ENCODE data around the gene PITPNC1.
"Not testable (repeated sequence)": the region's sequence is repeated elsewhere in the genome, so short reads cannot be mapped to it uniquely, and the experiment has no call there.

Gene PITPNC1

DNA sequence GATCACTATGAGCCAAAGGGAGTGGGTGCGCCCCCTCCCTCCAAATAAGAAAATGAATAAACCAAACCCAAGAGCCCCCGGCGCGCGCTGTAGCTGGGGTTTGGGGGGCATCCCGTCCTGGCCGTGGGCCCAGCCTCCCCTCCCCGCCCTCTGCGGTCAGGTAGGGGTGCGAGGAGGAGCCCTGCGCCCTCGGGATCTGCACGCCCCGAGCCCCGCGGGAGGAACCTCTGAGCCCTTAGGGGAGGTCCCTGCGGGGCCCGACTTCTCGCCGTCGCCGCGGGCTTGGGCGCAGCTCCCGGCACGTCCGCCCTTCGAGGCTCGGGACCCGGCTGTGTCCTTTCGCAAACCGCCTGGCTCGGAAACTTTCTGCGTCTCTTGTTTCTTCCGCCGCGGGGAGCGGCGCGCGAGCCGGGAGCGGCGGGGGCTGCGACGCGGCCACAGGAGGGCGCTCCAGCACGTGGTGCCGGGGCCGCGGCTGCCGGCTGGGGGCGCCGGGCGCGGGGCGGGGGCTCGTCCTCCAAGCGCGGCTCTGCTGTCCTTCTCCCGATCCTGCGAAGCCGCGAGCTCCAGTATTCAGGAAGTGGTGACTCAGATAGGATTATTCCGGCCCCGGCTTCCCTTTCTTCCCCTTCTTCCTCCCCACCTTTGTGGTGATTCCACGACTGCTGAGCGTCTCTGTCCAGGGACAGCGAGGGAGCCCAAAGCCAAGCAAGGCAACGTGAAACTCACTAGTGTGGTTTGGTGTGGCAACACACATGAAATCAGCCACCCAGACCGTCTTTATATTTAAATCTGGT is 1.6 kb downstream of the PITPNC1 start:
- peak overlapping the region; percentile 86 for H3K4me3 ChIP-seq (ENCODE audit: low read length)
- DNase-seq (ENCODE audit: low read depth), result peak; percentile 75

DNA sequence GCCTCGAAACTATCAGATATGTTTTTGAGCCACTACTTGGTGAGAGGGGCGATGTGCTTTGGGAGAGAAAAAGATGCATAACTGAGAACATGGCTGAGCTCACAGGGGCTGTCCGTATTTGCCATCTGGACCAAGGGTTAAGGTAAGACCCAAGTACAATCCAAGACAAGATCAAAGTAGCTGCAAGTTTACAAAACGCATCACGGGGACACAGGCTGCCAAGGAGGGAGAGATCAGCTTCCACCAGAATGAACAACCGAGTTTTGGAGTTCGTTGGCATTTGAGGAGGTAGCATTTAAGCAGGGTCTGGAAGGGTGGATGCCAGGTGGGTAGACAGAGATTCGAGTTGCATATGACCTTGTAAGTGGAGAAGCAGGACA is 2.2 kb downstream of the PITPNC1 start:
- peak overlapping the region; percentile 47 for H3K4me3 ChIP-seq (ENCODE audit: low read length)
- no peak for DNase-seq (ENCODE audit: low read depth)
- TF ChIP-seq, protein P1, sequence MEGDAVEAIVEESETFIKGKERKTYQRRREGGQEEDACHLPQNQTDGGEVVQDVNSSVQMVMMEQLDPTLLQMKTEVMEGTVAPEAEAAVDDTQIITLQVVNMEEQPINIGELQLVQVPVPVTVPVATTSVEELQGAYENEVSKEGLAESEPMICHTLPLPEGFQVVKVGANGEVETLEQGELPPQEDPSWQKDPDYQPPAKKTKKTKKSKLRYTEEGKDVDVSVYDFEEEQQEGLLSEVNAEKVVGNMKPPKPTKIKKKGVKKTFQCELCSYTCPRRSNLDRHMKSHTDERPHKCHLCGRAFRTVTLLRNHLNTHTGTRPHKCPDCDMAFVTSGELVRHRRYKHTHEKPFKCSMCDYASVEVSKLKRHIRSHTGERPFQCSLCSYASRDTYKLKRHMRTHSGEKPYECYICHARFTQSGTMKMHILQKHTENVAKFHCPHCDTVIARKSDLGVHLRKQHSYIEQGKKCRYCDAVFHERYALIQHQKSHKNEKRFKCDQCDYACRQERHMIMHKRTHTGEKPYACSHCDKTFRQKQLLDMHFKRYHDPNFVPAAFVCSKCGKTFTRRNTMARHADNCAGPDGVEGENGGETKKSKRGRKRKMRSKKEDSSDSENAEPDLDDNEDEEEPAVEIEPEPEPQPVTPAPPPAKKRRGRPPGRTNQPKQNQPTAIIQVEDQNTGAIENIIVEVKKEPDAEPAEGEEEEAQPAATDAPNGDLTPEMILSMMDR (IDR thresholded peaks at IDR 0.05; ENCODE audit: insufficient read depth, low read depth, low read length, missing control alignments), result no peak

More for the DNA sequence above, 1.6 kb downstream of the PITPNC1 start:
- TF ChIP-seq, protein P1 (IDR thresholded peaks at IDR 0.05; ENCODE audit: insufficient read depth, low read depth, low read length, missing control alignments), result no peak

DNA sequence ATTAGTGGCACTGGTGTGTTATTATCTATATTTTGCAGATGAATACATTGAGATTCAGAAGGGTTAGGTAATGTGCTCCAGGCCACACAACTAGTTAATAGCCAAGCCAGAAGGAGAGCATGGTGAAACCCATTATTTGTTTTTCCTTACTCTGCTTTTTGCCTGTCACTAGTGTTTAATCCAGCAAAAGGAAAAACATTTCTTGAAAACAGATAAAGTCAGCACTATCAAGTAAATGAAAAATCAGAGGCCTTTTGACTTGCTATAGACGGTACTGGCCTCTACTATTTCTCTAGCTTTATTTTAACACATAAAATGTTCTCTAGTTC is 4.8 kb downstream of the PITPNC1 start:
- DNase-seq (ENCODE audit: low read depth), result no peak
- H3K4me3 ChIP-seq (ENCODE audit: low read length), result no peak overlapping the region

DNA sequence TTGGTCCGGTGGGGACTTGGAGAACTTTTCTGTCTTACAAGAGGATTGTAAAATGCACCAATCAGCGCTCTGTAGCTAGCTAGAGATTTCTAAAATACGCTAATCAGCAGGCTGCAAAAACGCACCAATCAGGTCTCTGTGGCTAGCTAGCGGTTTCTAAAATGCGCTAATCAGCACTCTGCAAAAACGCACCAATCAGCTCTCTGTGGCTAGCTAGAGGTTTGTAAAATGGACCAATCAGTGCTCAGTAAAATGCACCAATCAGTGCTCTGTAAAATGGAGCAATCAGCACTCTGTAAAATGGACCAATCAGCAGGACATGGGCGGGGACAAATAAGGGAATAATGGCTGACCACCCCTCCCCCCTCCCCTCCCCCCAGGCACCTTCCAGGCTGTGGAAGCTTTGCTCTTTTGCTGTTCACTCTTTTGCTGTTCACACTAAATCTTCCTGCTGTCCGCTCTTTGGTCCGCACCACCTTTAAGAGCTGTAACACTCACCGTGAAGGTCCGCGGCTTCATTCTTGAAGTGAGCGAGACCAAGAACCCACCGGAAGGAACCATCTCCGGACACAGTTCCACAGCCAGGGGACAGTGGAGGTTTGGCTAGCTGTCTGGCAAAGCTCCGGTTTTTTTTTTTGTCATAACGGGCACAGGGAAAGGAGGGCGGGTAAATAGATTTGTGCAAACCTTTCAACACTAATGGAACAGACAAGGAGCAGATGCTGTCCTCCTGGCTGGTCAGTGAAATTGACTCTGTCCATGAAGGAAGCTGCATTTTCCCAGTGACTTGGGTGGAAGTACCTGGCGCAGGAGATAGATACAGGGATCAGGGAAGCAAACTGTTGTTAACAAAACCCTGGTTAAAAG is 8.3 kb downstream of the PITPNC1 start:
- DNase-seq (ENCODE audit: low read depth), result no peak
- H3K4me3 ChIP-seq (ENCODE audit: low read length), result no peak overlapping the region
- TF ChIP-seq, protein P1 (IDR thresholded peaks at IDR 0.05; ENCODE audit: insufficient read depth, low read depth, low read length, missing control alignments), result no peak

More for the DNA sequence above, 4.8 kb downstream of the PITPNC1 start:
- TF ChIP-seq, protein P1 (IDR thresholded peaks at IDR 0.05; ENCODE audit: insufficient read depth, low read depth, low read length, missing control alignments), result no peak

DNA sequence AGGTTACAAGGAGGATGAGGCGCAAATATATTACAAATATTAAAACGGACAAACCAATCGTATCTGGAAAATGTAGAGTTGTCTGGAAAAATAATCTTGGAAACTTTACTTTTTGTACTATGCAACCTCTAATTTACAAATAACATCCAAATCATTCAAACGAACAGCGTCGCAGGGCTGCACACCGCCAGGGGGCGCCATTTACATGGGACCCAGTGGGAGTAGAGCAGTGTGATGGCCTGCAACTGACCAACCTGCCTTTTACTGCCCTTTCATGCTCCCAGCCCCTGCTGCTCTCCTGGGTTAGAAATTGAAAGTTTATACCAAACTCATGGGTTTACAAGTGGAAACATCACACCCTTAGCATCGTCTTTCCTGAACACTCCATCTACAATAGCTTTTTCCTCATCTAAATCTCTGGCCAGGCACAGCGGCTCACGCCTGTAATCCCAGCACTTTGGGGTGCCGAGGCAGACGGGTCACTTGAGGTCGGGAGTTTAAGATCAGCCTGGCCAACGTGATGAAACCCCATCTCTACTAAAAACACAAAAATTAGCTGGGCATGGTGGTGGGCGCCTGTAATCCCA is 10.0 kb downstream of the PITPNC1 start:
- no peak overlapping the region for H3K4me3 ChIP-seq (ENCODE audit: low read length)
- TF ChIP-seq, protein P1 (IDR thresholded peaks at IDR 0.05; ENCODE audit: insufficient read depth, low read depth, low read length, missing control alignments), result peak; percentile 80
- DNase-seq (ENCODE audit: low read depth), result peak; percentile 60

DNA sequence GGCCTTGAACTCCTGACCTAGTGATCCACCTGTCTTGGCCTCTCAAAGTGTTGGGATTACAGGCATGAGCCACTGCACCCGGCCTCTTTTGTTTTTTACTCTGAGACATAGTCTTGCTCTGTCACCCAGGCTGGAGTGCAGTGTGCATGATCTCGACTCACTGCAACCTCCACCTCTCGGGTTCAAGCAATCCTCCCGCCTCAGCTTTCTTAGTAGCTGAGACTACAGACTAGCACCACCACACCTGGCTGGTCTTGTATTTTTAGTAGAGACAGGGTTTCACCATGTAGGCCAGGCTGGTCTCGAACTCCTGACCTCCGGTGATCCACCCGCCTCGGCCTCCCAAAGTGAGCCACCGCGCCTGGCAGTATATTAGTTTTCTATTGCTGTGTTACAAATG is 11.5 kb downstream of the PITPNC1 start:
- not testable (repeated sequence) for DNase-seq (ENCODE audit: low read depth); H3K4me3 ChIP-seq (ENCODE audit: low read length)

DNA sequence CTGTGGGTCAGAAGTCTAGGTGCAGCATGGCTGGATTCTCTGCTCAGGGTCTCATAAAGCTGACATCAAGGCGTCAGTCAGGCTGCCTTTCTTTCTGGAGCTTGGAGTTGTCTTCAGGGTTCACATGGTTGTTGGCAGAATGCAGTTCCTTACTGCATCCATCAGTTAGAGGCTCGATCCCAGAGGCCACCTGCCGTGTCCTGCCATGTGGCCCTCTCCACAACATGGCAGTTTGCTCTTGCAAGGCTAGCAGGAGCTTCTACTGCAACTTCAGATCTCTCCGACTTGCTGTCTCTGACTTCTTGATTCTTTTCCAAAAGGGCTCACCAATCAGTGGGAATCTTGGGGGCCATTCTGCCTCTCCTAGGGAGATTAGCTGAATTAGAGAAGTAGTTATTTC is 11.9 kb downstream of the PITPNC1 start:
- no peak overlapping the region for H3K4me3 ChIP-seq (ENCODE audit: low read length)
- TF ChIP-seq, protein P1 (IDR thresholded peaks at IDR 0.05; ENCODE audit: insufficient read depth, low read depth, low read length, missing control alignments), result no peak
- DNase-seq (ENCODE audit: low read depth), result no peak
